ENCODE results near the gene CDADC1. TPM values are rescaled to one million over a fixed set of nuclear protein-coding genes. Genes with fewer than 3 reads are reported as not detected.

The CDADC1 gene
- total RNA-seq, 1 experiment from 2014 or later: 4.0 TPM

- TF ChIP-seq AR (CRISPR knock-in tag; IDR thresholded peaks at IDR 0.05) (no peak), ELF4 (CRISPR knock-in tag; IDR thresholded peaks at IDR 0.05; ENCODE audit: low read depth) (no peak), NR2C2 (CRISPR knock-in tag; IDR thresholded peaks at IDR 0.05) (no peak), ERG (CRISPR knock-in tag; IDR thresholded peaks at IDR 0.05) (no peak), IRF1 (CRISPR knock-in tag; IDR thresholded peaks at IDR 0.05) (no peak), JAZF1 (CRISPR knock-in tag; IDR thresholded peaks at IDR 0.05) (no peak)
These were observed 94.7 kb downstream of the CDADC1 start (continued) for GRCh38 chr13:49342454-49342853.

Other genes with a start within 250 kb of the CDADC1 start
- gene MLNR, start 27.6 kb upstream of the CDADC1 start, total RNA-seq (2021): not detected in 3 replicates
- gene CAB39L, start 196.1 kb downstream of the CDADC1 start, total RNA-seq (2021): 3.3 to 4.6 TPM (median 4.2 TPM) in 3 replicates
- gene SETDB2, start 196.3 kb downstream of the CDADC1 start, total RNA-seq (2021): 5.4 to 5.9 TPM (median 5.9 TPM) in 3 replicates
- 9.3 to 11.9 TPM (median 10.8 TPM) in 3 replicates for gene PHF11, start 248.0 kb downstream of the CDADC1 start, total RNA-seq (2021)

All from WTC11 (cell line).